Bronchial epithelial cell (primary cell): ENCODE measurements around the gene CNIH1. TPM values are rescaled to one million over a fixed set of nuclear protein-coding genes. Genes with fewer than 3 reads are reported as not detected.

Experiments
- DNase-seq: peaks from one replicate; pipeline ENCODE4 v3.0.0-alpha.2; 2010; ENCODE audit warnings: low read depth
- FAIRE-seq: peaks from 2 replicates; lab custom pipeline; 2011; peaks lifted over from hg19 to GRCh38; lab: Jason Lieb, UNC
- H3K27me3 ChIP-seq: 2 replicates; pipeline ENCODE4 v1.5.1; 2011; ENCODE audit warnings: low read length; ENCODE audit not compliant: control insufficient read depth, insufficient read depth
- H3K36me3 ChIP-seq: 2 replicates; pipeline ENCODE4 v1.5.1; 2011; ENCODE audit warnings: low read length; ENCODE audit not compliant: control insufficient read depth, insufficient read depth
- H3K4me3 ChIP-seq: 2 replicates; pipeline ENCODE4 v1.5.1; 2011; ENCODE audit warnings: mild to moderate bottlenecking, low read depth, low read length, control low read depth
- CTCF ChIP-seq: IDR thresholded peaks from 2 replicates; pipeline ENCODE4 v1.5.1; 2011; ENCODE audit warnings: mild to moderate bottlenecking, moderate library complexity, low read length, control low read depth, inconsistent platforms; ENCODE audit not compliant: insufficient read depth, severe bottlenecking
- total RNA-seq: library from RNA; depleted of rRNA; stranded (reverse); fragments of >200 nt; gene quantifications from 2 replicates; pipeline ENCODE4 v1.2.1, GENCODE V29; 2014

The CNIH1 gene
- 54.5 and 125 TPM in 2 replicates for total RNA-seq

DNA sequence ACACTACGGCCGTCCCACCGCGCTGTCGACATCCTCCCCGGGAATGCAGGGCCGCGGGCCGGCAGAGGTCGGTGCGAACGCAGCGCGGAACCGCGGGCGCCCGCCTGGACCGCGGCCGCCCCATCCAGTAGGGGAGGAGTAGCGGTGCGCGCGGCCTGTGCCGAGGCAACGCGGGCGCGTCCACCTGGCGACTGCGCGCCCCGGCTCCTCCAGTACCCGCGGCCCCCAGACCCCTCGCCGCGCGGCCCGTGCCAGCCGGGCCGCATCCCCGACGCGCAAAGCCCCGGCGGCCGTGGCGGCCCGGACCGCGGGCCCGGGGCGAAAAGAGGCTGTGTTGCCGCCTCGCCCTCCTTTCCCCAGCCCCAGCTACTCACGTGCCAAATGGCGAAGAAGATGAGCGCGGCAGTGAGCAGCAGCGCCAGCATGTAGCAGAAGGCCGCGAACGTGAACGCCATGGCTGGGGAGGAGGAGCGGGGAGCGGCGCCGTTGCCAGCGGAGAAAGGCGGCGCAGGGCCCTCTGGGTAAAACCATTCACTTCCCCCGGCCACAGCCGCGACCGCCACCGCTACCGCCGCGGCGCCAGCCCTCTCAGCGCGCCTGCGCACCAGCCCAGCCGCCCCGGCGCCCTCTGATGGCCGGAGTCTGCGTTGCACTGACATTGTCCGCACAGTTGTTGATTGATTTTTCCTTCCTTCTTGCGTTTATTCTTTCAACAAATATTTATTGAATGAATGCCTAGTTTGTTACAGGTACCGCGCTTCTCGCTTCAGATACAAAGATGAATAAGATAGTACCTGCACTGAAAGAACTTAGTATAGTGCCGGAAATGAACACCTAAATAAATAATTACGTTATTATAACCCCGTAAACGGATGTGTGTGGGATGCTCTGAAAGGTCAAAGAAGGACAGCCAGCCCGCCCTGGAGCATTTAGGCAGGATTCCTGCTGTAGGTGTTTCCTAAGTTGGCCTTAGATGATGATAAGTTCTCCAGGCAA, at the start of gene CNIH1:
CNIH1 (minus strand) TSS at position 502 of the 996 bp plus-strand sequence; CDS start at position 455, 47 bp downstream.
- no peak for FAIRE-seq
- Histone ChIP-seq H3K4me3 (peak within 1 kb of the TSS; percentile 66), H3K36me3 (no peaks in the 10 kb centered on the region), H3K27me3 (no peaks in the 10 kb centered on the region)
- TF ChIP-seq CTCF: peak; percentile 84
- DNase-seq: peak; percentile 80

DNA sequence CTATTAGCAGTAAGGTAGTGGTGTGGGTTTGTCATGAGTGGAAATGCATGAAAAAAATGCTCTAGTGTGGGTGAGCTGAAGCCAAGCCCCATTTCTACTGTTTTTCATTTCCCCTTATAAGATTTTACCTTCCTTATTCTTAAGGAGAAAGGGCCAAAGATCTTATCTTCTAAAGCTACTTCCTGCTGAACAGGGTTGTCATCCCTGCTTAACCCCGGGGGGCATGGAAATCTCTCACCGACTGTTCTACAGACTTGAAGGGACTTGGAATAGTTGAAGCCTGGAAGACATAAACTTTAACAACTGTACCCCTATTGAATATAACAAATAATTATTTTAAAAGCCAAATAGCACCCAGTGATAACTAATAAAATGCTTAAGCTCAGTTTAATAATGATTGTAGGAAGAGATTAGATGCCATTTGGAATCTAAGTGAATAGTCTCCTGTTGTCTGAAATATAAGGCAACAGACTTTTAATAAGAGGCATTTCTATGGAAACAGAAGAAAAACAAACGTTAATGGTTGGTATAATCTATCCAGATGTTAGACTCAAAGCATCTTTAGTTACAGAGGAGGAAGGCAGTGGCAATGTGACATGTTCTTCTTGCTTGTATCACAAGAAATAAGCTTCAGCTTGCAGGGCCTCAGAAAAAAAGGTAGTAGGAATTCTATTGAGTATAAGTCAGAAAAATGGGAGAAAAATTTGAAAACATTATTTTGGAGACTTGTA, 49.4 kb upstream of the CNIH1 start:
- H3K36me3 ChIP-seq: no peaks in the 10 kb centered on the region
- FAIRE-seq (no peak), DNase-seq (no peak)
- no peaks in the 10 kb centered on the region for H3K27me3 ChIP-seq
- H3K4me3 ChIP-seq: no peak overlapping the region
- no peak for TF ChIP-seq CTCF

DNA sequence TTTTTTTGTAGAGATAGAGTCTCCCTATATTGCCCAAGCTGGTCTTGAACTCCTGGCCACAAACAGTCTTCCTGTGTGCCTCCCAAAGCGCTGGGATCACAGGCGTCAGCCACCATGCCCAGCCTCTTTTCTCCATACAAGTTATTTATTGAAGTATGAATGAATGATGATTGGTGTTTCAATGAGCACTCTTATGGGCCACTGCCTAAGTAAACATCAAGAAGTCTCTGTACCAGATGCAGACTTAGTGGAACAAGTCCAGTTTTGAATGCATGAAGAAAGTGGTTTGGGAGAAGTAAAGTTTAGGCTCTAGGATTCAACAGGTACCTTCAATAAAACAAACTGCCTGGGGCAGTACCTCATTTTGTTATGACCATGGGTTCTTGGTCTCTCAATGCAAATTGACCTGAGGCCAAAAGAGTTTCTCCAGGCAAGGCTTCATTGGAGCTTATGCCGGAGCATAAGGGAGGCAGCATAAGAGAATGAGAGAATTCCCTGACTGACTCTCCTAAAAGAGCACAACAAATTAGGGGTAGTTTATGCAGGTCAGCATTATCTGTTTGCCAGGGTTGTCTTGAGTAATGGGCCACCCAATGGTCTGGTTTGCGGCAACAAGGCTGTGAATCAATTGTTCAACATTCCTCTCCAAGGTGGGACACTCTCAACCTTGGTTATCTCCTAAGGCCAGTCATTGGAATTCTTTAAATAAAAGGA, 48.7 kb upstream of the CNIH1 start:
- DNase-seq (no peak), FAIRE-seq (no peak)
- Histone ChIP-seq H3K4me3 (no peak overlapping the region), H3K27me3 (no peaks in the 10 kb centered on the region), H3K36me3 (no peaks in the 10 kb centered on the region)
- no peak for TF ChIP-seq CTCF

DNA sequence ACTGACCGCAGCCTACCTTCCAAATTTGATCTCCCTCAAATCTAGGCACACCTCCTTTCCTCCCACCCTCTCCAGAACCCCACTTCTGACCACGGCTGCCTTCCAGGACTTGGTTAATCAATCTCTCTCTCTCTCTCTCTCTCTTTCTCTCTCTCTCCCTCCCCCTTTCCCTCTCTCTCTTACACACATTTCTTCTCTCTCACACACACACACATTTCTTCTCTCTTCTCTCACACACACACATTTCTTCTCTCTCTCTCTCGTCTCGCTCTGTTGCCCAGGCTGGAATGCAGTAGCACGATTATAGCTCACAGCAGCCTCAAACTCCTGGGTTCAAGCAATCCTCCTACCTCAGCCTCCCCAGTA, 48.1 kb upstream of the CNIH1 start:
- H3K27me3 ChIP-seq: no peaks in the 10 kb centered on the region
- no peak for FAIRE-seq
- peak overlapping the region; percentile 94 for H3K4me3 ChIP-seq
- no peak for DNase-seq
- H3K36me3 ChIP-seq: no peaks in the 10 kb centered on the region
- TF ChIP-seq CTCF: no peak

DNA sequence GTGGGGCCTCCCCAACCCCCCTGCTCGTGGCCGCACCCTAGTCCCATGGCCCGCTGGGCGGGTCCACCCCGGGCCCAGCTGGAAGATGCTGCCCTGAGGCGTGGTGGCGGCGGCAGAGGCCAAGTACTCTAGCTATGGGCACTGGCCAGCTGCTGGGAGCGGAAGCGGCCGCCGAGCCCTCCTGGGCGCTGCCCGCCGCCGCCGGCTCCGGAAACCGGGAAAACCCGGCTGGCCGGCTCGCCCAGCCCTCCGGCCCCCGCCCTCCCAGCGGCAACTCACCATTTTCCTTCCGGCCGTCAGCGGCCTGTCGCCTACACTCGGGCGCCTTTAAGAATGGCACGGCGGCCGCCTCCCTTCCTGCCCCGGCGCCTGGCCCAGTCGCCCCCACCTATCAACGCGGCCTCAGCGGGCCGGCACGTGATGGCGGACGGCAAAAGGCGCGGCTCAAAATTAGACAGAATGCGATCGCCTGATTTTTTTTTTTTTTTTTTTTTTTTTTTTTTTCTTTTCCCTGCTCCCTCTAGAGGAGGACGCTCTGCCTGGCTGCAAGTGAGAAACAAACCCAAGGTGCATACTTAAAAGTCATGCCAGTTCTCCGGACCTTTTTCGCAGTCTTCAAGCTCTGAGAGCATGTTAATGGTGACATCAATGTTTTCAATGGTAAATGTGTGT, 47.6 kb upstream of the CNIH1 start, which contains the start of gene GMFB:
GMFB (minus strand) TSS at position 335 of the 672 bp plus-strand sequence; CDS start at position 282, 53 bp downstream.
- peak; percentile 77 for DNase-seq
- H3K36me3 ChIP-seq: no peaks in the 10 kb centered on the region
- peak within 1 kb of the TSS; percentile 94 for H3K4me3 ChIP-seq
- no peak for FAIRE-seq
- no peaks in the 10 kb centered on the region for H3K27me3 ChIP-seq
- peak; percentile 63 for TF ChIP-seq CTCF
